Endothelial cell of umbilical vein (primary cell): Measurements from ENCODE around the gene SEMA4D. TPM values are rescaled to one million over a fixed set of nuclear protein-coding genes. Genes with fewer than 3 reads are reported as not detected.

ENCODE experiments used
- BruUV-seq: library from RNA; stranded (reverse); fragments of 400-500 nt; replicated peaks from 2 replicates; lab custom pipeline; 2021; lab: Mats Ljungman, UMichigan
- CTCF ChIA-PET: fragments of 300-600, 350-600 bp; sonication (Branson Sonifier 250); formaldehyde crosslinking; loops from one replicate; lab custom pipeline; 2021; ENCODE audit warnings: antibody characterized with exemption, inconsistent platforms; lab: Charles Lee
- POLR2A ChIA-PET: fragments of 300-600, 350-600 bp; sonication (Branson Sonifier 250); formaldehyde crosslinking; loops from one replicate; lab custom pipeline; 2021; ENCODE audit warnings: antibody characterized with exemption, inconsistent platforms; lab: Charles Lee
- DNase-seq: peaks from one replicate; pipeline ENCODE4 v3.0.0-alpha.2; 2011; ENCODE audit warnings: low read depth, low spot score
- FAIRE-seq: peaks from 2 replicates; lab custom pipeline; 2011; peaks lifted over from hg19 to GRCh38; lab: Jason Lieb, UNC
- H2AFZ ChIP-seq: 2 replicates; pipeline ENCODE4 v1.6.0; 2012; ENCODE audit warnings: low read depth, low read length, control low read depth, inconsistent platforms
- H3K27ac ChIP-seq: 2 replicates; pipeline ENCODE4 v1.5.1; 2011; ENCODE audit warnings: low read depth, mild to moderate bottlenecking, control low read depth, low read length, moderate library complexity; ENCODE audit not compliant: insufficient read depth
- H3K27me3 ChIP-seq, 2 experiments: 2 replicates each; pipeline versions ENCODE4 v1.6.0 to v1.6.1; 2011; ENCODE audit warnings: low read length in 2 of 2, mixed read lengths in 1 of 2; ENCODE audit not compliant: control insufficient read depth in 2 of 2, insufficient read depth in 2 of 2
- H3K36me3 ChIP-seq, 2 experiments: 2 replicates in 1 of 2; 3 replicates in 1 of 2; pipeline ENCODE4 v1.5.1; 2011; ENCODE audit warnings: low read length in 2 of 2, mild to moderate bottlenecking in 1 of 2, moderate library complexity in 1 of 2; ENCODE audit not compliant: control insufficient read depth in 2 of 2, insufficient read depth in 2 of 2; ENCODE audit errors: extremely low read depth in 1 of 2
- H3K4me1 ChIP-seq: 3 replicates; pipeline ENCODE4 v1.5.1; 2011; ENCODE audit warnings: mild to moderate bottlenecking, low read length; ENCODE audit not compliant: control insufficient read depth, insufficient read depth; ENCODE audit errors: extremely low read depth
- H3K4me2 ChIP-seq: 2 replicates; pipeline ENCODE4 v1.6.1; 2011; ENCODE audit warnings: low read length, control low read depth, mixed read lengths; ENCODE audit not compliant: insufficient read depth
- H3K4me3 ChIP-seq, 3 experiments: fragments of 200-600 bp in 1 of 3; sonication (generic), shearing (Covaris generic) in 1 of 3; replicated peaks in 1 of 3; 2 replicates each; pipeline ENCODE4 v1.5.1; 2011 to 2016; ENCODE audit warnings: control low read depth in 3 of 3, low read length in 3 of 3, mild to moderate bottlenecking in 2 of 3, inconsistent platforms in 1 of 3, low read depth in 1 of 3, moderate library complexity in 1 of 3; ENCODE audit not compliant: insufficient read depth in 1 of 3
- H3K79me2 ChIP-seq: 2 replicates; pipeline ENCODE4 v1.6.0; 2012; ENCODE audit warnings: low read length, inconsistent platforms; ENCODE audit not compliant: control insufficient read depth, insufficient read depth
- H3K9ac ChIP-seq: replicated peaks from 2 replicates; pipeline ENCODE3; 2011; ENCODE audit warnings: low read length, control low read depth; ENCODE audit not compliant: insufficient read depth; ENCODE audit errors: extremely low read depth
- H3K9me1 ChIP-seq: replicated peaks from 3 replicates; pipeline ENCODE4 v1.6.0; 2011; ENCODE audit warnings: mild to moderate bottlenecking, low read length; ENCODE audit not compliant: control insufficient read depth, insufficient read depth; ENCODE audit errors: extremely low read depth
- H3K9me3 ChIP-seq: replicated peaks from 2 replicates; pipeline ENCODE4 v1.5.1; 2012; ENCODE audit warnings: low read length, inconsistent platforms; ENCODE audit not compliant: control insufficient read depth, insufficient read depth
- H4K20me1 ChIP-seq: replicated peaks from 2 replicates; pipeline ENCODE3; 2011; ENCODE audit warnings: mild to moderate bottlenecking, low read length; ENCODE audit not compliant: control insufficient read depth, insufficient read depth; ENCODE audit errors: extremely low read depth
- EZH2 ChIP-seq: IDR thresholded peaks from 2 replicates; pipeline ENCODE4 v1.6.1; 2012; ENCODE audit warnings: borderline replicate concordance, low read depth, mild to moderate bottlenecking, moderate library complexity, low read length, inconsistent platforms; ENCODE audit not compliant: severe bottlenecking
- FOS ChIP-seq: IDR thresholded peaks from 2 replicates; pipeline ENCODE4 v1.6.1; 2011; ENCODE audit warnings: mild to moderate bottlenecking, low read length, moderate library complexity, borderline replicate concordance; ENCODE audit not compliant: insufficient read depth
- GATA2 ChIP-seq: IDR thresholded peaks from 2 replicates; pipeline ENCODE4 v1.7.0; 2011; ENCODE audit warnings: low read depth, mild to moderate bottlenecking, moderate library complexity, mixed read lengths, low read length; ENCODE audit not compliant: insufficient read length, insufficient read depth
- JUN ChIP-seq: IDR thresholded peaks from 2 replicates; pipeline ENCODE4 v1.6.1; 2011; ENCODE audit warnings: borderline replicate concordance, low read depth; ENCODE audit not compliant: insufficient read length, insufficient read depth
- MAX ChIP-seq: IDR thresholded peaks from 2 replicates; pipeline ENCODE4 v1.6.1; 2011; ENCODE audit not compliant: insufficient read depth, insufficient read length
- MYC ChIP-seq: IDR thresholded peaks from one replicate; pipeline ENCODE4 v1.6.1; 2011; ENCODE audit warnings: mild to moderate bottlenecking, low read depth, low read length
- POLR2A ChIP-seq: IDR thresholded peaks from 2 replicates; pipeline ENCODE4 v1.6.1; 2012; ENCODE audit warnings: low read depth, mild to moderate bottlenecking, control low read depth, low read length
- POLR2AphosphoS5 ChIP-seq: IDR thresholded peaks from 2 replicates; pipeline ENCODE4 v1.6.1; 2012; ENCODE audit warnings: low read depth, mild to moderate bottlenecking, control low read depth, low read length, moderate library complexity; ENCODE audit not compliant: insufficient read depth
- dilution Hi-C: fragments of 300-500 bp; cut with MboI; formaldehyde crosslinking; loops from one replicate; pipeline ENCODE4 v1.15.0; 2019; ENCODE audit warnings: low sequenced_read_pairs; ENCODE audit not compliant: extremely low pct_ligation_motif_present
- intact Hi-C: fragments of 100-400 bp; cut with micrococcal nuclease; formaldehyde crosslinking; loops from one replicate; pipeline ENCODE4 v1.10.0; 2022
- polyA plus RNA-seq, 4 experiments: library from polyadenylated mRNA; depleted of rRNA in 3 of 4; stranded (reverse) in 3 of 4; unstranded in 1 of 4; fragments of >200 nt; gene quantifications; 2 replicates each; pipeline versions ENCODE4 v1.2.1 to v1.2.3, GENCODE V29; 2011 to 2012; ENCODE audit warnings: missing spikeins in 1 of 4
- total RNA-seq: library from RNA; stranded (reverse); gene quantifications from 2 replicates; pipeline ENCODE4 v1.2.3, GENCODE V29; 2021
- TF ChIP-seq, protein P1 (sequence below), 2 donors: IDR thresholded peaks; 1 replicate in 1 of 2; 2 replicates in 1 of 2; pipeline ENCODE4 v1.5.1; 2011; ENCODE audit warnings: low read length in 2 of 2, mild to moderate bottlenecking in 2 of 2, moderate library complexity in 2 of 2, control low read depth in 1 of 2, inconsistent platforms in 1 of 2, low read depth in 1 of 2; ENCODE audit not compliant: insufficient read depth in 1 of 2; ENCODE audit errors: extremely low read depth in 1 of 2

Gene SEMA4D
- total and polyA plus RNA-seq, 2 donors (not counting 3 experiments of a cell fraction or from before 2014, with no cell fraction given): 3.9 to 15.7 TPM

GRCh38 chr9:89328064-89328463 is 169.8 kb downstream of the SEMA4D start:
- H3K9me1 ChIP-seq: no peaks in the 10 kb centered on the region
- dilution Hi-C loops: no loop called here
- H3K79me2 ChIP-seq: peaks cover 12% of the 10 kb centered on the region
- H3K4me1 ChIP-seq: no peaks in the 10 kb centered on the region
- no peak overlapping the region for H3K4me2 ChIP-seq
- H3K9ac ChIP-seq: no peak overlapping the region
- no TSS peak for BruUV-seq
- intact Hi-C loops: no loop called here
- TF ChIP-seq GATA2 (no peak), FOS (no peak), MYC (no peak), JUN (no peak), EZH2 (no peak), MAX (no peak), POLR2AphosphoS5 (no peak), POLR2A (no peak)
- no peak for FAIRE-seq
- DNase-seq: no peak
- ChIA-PET CTCF (interaction anchor here (1.2 to 2.3 kb wide), 4 partner anchors 9 to 275 kb away, joined by 3 to 12 read pairs (median 5); partner anchors contain the start of gene SECISBP2), POLR2A (no interaction called here)
- H3K36me3 ChIP-seq: peaks cover 7 to 9% of the 10 kb centered on the region in 2 experiments
- no peak overlapping the region for H2AFZ ChIP-seq
- H3K27me3 ChIP-seq: no peaks in the 10 kb centered on the region
- H4K20me1 ChIP-seq: no peaks in the 10 kb centered on the region
- H3K9me3 ChIP-seq: no peaks in the 10 kb centered on the region
- H3K4me3 ChIP-seq: no peak overlapping the region
- peak overlapping the region; percentile 21 for H3K27ac ChIP-seq

DNA sequence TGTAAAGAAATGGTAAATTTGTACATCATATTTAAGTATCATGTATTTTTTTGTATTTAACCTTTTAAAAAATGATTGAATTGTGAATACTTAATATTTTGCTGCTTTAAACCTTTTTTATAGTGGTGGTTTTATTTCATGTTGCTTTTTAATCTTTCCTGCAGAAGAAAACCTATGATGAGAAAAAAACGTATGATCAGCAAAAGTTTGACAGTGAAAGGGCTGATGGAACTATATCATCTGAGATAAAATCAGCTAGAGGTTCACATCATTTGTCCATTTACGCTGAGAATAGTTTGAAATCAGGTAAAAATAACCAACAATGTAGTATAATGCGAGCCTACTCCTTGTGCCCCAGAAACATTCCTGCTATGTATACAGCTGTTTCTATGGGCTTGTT is 172.2 kb downstream of the SEMA4D start:
- no TSS peak for BruUV-seq
- no peak overlapping the region for H3K27ac ChIP-seq
- intact Hi-C loops: no loop called here
- peaks cover 26% of the 10 kb centered on the region for H3K79me2 ChIP-seq
- DNase-seq (no peak), FAIRE-seq (no peak)
- dilution Hi-C loops: no loop called here
- ChIA-PET POLR2A (no interaction called here), CTCF (interaction anchor here (1.0 to 2.3 kb wide), 2 partner anchors 223 kb away, joined by 3 to 12 read pairs; no protein-coding TSS in a partner anchor)
- H3K9me3 ChIP-seq: no peaks in the 10 kb centered on the region
- no peaks in the 10 kb centered on the region for H3K9me1 ChIP-seq
- H3K36me3 ChIP-seq: peaks cover 6% of the 10 kb centered on the region in 2 experiments
- H3K9ac ChIP-seq: no peak overlapping the region
- no peak overlapping the region for H2AFZ ChIP-seq
- H3K27me3 ChIP-seq: no peaks in the 10 kb centered on the region
- TF ChIP-seq MAX (no peak), POLR2AphosphoS5 (no peak), GATA2 (no peak), POLR2A (no peak), EZH2 (no peak)
- TF ChIP-seq, protein P1, sequence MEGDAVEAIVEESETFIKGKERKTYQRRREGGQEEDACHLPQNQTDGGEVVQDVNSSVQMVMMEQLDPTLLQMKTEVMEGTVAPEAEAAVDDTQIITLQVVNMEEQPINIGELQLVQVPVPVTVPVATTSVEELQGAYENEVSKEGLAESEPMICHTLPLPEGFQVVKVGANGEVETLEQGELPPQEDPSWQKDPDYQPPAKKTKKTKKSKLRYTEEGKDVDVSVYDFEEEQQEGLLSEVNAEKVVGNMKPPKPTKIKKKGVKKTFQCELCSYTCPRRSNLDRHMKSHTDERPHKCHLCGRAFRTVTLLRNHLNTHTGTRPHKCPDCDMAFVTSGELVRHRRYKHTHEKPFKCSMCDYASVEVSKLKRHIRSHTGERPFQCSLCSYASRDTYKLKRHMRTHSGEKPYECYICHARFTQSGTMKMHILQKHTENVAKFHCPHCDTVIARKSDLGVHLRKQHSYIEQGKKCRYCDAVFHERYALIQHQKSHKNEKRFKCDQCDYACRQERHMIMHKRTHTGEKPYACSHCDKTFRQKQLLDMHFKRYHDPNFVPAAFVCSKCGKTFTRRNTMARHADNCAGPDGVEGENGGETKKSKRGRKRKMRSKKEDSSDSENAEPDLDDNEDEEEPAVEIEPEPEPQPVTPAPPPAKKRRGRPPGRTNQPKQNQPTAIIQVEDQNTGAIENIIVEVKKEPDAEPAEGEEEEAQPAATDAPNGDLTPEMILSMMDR (IDR thresholded peaks at IDR 0.05; ENCODE audit: extremely low read depth in 1 of 2, insufficient read depth in 1 of 2, low read depth in 1 of 2, low read length in 2 of 2): no peak
- no peak overlapping the region for H3K4me3 ChIP-seq
- H3K4me2 ChIP-seq: no peak overlapping the region
- no peaks in the 10 kb centered on the region for H4K20me1 ChIP-seq
- H3K4me1 ChIP-seq: no peaks in the 10 kb centered on the region
